HG02678 (cell line): Measurements from ENCODE around the gene RHEB.
A peak's percentile ranks its signal among the peaks of the same experiment; 100 is the strongest.

Experiments used
- ATAC-seq: cut with Tn5 transposase; IDR thresholded peaks from one replicate; pipeline ENCODE4 v1.9.1; 2021; ENCODE audit warnings: mild to moderate bottlenecking, moderate library complexity; ENCODE audit not compliant: unreplicated experiment

Gene RHEB

GRCh38 chr7:151477867-151478266, 41.8 kb downstream of the RHEB start:
- ATAC-seq, result no peak

- peak; percentile 40 for ATAC-seq
Measured at GRCh38 chr7:151472644-151473380, 46.9 kb downstream of the RHEB start.

GRCh38 chr7:151470711-151471110, 49.0 kb downstream of the RHEB start:
- ATAC-seq, result no peak

- no peak for ATAC-seq
Measured at GRCh38 chr7:151469281-151469680, 50.4 kb downstream of the RHEB start.

- ATAC-seq, result no peak
Measured at GRCh38 chr7:151468217-151469018, 51.3 kb downstream of the RHEB start.

GRCh38 chr7:151465169-151465568, 54.5 kb downstream of the RHEB start:
- no peak for ATAC-seq

- ATAC-seq, result no peak
Measured at GRCh38 chr7:151462306-151462779, 57.4 kb downstream of the RHEB start.

GRCh38 chr7:151461942-151462230, 57.8 kb downstream of the RHEB start:
- no peak for ATAC-seq

- ATAC-seq, result no peak
Measured at GRCh38 chr7:151461096-151461941, 58.4 kb downstream of the RHEB start.

GRCh38 chr7:151460474-151460855, 59.2 kb downstream of the RHEB start:
- no peak for ATAC-seq

- no peak for ATAC-seq
Measured at GRCh38 chr7:151459726-151460473, 59.8 kb downstream of the RHEB start.

- no peak for ATAC-seq
Measured at GRCh38 chr7:151457534-151457933, 62.2 kb downstream of the RHEB start.

- no peak for ATAC-seq
Measured at GRCh38 chr7:151456782-151457181, 62.9 kb downstream of the RHEB start.

- ATAC-seq, result no peak
Measured at GRCh38 chr7:151456276-151456675, 63.4 kb downstream of the RHEB start.

GRCh38 chr7:151455690-151456089, 64.0 kb downstream of the RHEB start:
- ATAC-seq, result no peak

GRCh38 chr7:151454932-151455530, 64.7 kb downstream of the RHEB start:
- ATAC-seq, result no peak

GRCh38 chr7:151454305-151454704, 65.4 kb downstream of the RHEB start:
- ATAC-seq, result no peak

GRCh38 chr7:151453326-151453791, 66.3 kb downstream of the RHEB start:
- no peak for ATAC-seq

- ATAC-seq, result no peak
Measured at GRCh38 chr7:151452680-151453325, 66.9 kb downstream of the RHEB start.
